Skeletal muscle cell (primary cell): Measurements from ENCODE around the gene SNX22.

Source experiments
- DNase-seq: peaks from one replicate; pipeline ENCODE4 v3.0.0-alpha.2; 2010; ENCODE audit warnings: low read depth
- H3K4me3 ChIP-seq: 2 replicates; pipeline ENCODE4 v1.5.1; 2011; ENCODE audit warnings: low read depth, mild to moderate bottlenecking, control low read depth, low read length, moderate library complexity

The SNX22 gene

DNA sequence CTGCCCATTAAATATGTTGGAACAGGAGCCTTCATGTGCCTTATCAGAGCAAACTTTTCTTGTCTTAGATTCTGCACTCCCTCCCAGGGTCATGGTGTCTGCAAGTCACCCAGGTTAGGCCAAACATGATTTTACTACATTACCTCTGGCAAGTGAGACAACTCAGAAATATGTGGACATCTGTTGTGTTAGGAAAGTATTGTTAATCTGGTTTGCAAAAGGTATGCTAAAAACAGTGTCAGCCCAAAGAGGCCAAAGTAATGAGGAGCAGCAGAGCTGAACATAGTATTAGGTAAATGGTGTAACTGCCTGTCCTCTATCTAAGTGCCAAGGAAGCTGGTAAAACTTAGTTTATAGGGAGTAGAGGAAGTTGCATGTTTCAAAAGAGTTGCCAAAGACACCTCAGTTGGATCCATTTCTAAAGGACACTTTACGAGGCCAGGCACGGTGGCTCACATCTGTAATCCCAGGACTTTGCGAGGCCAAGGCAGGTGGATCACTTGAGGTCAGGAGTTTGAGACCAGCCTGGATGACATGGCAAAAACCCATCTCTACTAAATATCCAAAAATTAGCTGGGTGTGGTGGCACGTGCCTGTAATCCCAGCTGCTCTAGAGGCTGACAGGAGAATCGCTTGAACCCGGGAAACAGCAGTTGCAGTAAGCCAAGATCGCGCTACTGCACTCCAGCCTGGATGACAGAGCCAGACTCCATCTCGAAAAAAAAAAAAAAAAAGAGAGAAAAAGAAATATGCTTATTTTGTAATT lies 33.8 kb downstream of the SNX22 start:
- no peak for DNase-seq

DNA sequence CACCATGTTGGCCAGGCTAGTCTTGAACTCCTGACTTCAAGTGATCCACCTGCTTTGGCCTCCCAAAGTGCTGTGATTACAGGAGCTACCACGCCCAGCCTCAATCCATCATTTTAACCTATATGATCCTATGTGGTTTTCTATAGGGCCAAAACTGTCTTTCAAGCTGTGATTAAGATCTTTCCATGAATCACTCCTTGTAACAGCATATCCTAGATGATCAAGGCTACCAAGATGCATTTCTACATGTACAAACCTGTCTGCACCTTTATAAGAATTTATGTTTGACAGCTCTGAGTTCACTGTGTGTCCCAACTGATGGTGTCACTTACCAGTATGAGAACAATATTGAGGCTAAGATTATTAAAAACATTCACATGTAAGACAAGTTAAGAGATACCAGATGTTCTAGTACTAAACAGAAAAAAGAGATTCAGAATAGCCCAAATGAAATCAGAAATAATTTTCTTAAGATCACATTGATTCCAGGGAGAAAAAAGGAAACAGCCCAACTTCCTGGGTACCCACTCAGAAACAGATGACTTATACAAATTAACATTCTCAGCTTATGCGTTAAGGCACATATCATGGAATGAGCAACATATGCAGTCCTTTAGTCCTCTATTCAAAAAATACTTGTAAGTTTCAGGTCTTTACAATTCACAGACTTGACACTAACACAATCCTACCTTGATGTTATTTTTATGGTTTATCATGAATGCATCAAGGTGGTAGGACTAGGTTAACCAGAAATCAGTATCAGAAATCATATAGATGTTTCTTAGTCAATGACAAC lies 36.1 kb downstream of the SNX22 start:
- H3K4me3 ChIP-seq = no peak overlapping the region
- no peak for DNase-seq

More for the DNA sequence above, 33.8 kb downstream of the SNX22 start:
- no peak overlapping the region for H3K4me3 ChIP-seq

DNA sequence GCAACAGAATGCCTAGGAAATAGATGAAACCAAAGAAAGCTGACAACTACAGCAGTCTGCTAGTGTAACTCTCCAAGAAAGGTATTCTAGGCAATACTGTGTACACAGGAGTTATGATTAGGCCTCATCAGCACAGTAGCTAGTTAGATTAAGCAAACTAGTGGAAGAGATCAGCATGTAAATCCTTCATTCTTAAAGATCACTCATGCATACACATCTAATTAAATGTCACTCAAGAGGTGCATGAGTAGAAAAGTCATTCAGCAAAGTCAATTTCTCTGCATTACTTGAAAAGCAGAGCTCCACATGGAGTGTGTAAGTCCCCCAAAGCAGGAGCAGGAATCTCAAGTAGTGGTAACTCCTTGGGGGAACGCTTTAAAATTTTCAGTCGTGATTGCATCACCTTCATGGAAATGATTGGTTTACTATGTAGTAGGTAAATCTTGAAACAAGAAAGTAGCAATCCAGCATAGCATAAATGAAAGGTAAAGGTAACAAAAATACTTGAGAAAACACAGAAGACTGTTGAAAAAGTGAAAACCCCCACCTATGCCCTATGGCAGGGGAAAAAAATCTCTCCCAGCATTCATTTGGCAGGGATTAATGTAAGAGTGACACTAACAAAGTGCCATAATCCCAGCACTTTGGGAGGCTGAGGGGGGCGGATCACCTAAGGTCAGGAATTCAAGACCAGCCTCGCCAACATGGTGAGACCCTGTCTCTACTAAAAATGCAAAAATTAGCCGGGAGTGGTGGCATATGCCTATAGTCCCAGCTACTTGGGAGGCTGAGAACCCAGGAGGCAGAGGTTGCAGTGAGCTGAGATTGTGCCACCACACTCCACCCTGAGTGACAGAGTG lies 40.7 kb downstream of the SNX22 start:
- DNase-seq = no peak
- no peak overlapping the region for H3K4me3 ChIP-seq

DNA sequence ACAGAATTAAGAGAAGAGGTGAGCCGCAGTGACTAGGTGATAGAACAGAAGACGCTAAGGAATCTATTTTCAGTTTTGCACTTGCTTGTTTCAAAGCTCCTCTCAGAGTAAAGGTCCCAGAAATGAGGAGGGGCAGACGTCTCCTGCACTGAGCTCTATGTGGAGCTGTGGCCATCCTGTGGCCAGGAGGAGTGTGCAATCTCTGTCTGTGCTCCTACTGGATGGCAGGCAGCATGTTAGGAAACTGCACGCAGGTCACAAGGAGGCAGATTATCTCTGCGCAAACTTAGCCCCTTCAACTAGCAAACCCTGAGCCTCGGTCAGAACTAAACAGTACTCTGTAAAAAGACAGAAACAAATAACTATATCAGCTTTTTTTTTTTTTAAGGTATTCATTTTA lies 42.4 kb downstream of the SNX22 start:
- DNase-seq = no peak
- no peak overlapping the region for H3K4me3 ChIP-seq

DNA sequence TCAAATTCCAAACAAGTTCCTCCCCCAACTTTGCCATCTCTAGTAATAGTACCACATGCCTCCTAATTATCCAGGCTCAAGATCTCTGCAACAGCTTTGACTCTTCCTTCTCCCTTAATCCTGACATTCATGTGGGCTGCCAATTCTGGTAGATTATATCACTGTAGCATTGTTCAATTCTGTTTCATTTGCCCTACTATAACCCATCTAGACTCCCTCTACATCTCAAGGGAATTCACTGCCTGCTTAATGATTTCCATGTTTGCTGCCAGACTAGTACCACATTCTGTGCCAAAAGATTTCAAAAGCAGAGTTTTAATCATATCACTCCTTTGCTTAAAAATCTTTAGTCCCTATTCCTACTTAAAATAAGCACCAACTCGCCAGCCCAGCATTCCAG lies 45.9 kb downstream of the SNX22 start:
- peak; percentile 55 for DNase-seq
- H3K4me3 ChIP-seq = no peak overlapping the region

DNA sequence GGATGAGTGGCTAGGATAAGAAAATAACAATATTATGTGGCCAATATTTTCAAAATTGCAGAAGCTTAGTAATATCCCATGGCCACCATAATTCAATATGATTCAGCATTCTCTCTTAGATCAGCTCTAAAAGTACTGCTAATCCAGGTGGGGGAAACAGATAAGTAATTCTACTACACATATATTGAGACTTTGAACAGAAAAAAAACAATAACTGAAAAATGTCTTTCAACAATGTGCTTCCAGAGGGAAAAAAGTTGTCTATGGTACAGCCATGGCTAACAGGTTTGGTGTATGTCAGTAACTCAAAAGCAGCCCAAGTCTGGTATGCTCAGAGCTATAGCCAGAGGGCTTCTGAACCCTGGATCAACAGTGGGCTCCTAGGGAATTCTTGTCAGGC lies 53.7 kb downstream of the SNX22 start:
- H3K4me3 ChIP-seq = no peak overlapping the region
- DNase-seq = no peak
